Neural progenitor cell (in vitro differentiated cells): ENCODE measurements around the gene CTSH. TPM values are rescaled to one million over a fixed set of nuclear protein-coding genes. Genes with fewer than 3 reads are reported as not detected.

ENCODE experiments used
- DNase-seq: peaks from one replicate; pipeline ENCODE4 v3.0.0-alpha.2; 2016; ENCODE audit warnings: low spot score
- H2AFZ ChIP-seq: fragments of 200-600 bp; sonication (generic); replicated peaks from 2 replicates; pipeline ENCODE4 v1.6.1; 2016; ENCODE audit warnings: antibody characterized with exemption
- H3F3A ChIP-seq: fragments of 200-600 bp; sonication (generic); 2 replicates; pipeline ENCODE4 v1.6.1; 2016; ENCODE audit warnings: antibody characterized with exemption, low read depth
- H3K27ac ChIP-seq: fragments of 200-600 bp; sonication (generic); 2 replicates; pipeline ENCODE4 v1.5.1; 2016; ENCODE audit warnings: mild to moderate bottlenecking
- H3K27me3 ChIP-seq: fragments of 200-600 bp; sonication (generic); 2 replicates; pipeline ENCODE4 v1.6.1; 2016; ENCODE audit warnings: mild to moderate bottlenecking, moderate library complexity
- H3K36me3 ChIP-seq: fragments of 200-600 bp; sonication (generic); 2 replicates; pipeline ENCODE4 v1.5.1; 2016
- H3K4me1 ChIP-seq: fragments of 200-600 bp; sonication (generic); 2 replicates; pipeline ENCODE4 v1.6.1; 2016; ENCODE audit warnings: mixed run types
- H3K4me2 ChIP-seq: fragments of 200-600 bp; sonication (generic); 2 replicates; pipeline ENCODE4 v1.6.1; 2016
- H3K4me3 ChIP-seq: fragments of 200-600 bp; sonication (generic); 2 replicates; pipeline ENCODE4 v1.5.1; 2016
- H3K79me2 ChIP-seq: fragments of 200-600 bp; sonication (generic); 2 replicates; pipeline ENCODE4 v1.6.1; 2016; ENCODE audit warnings: low read depth
- H3K9ac ChIP-seq: fragments of 200-600 bp; sonication (generic); 2 replicates; pipeline ENCODE4 v1.6.1; 2016
- H3K9me3 ChIP-seq: fragments of 200-600 bp; sonication (generic); 2 replicates; pipeline ENCODE4 v1.5.1; 2016; ENCODE audit warnings: low read depth
- H4K20me1 ChIP-seq: fragments of 200-600 bp; sonication (generic); 2 replicates; pipeline ENCODE4 v1.6.1; 2016; ENCODE audit warnings: low read depth
- H3K27ac Mint-ChIP-seq: 3 replicates; pipeline ENCODE4 v1.8.0; 2021; ENCODE audit warnings: mixed read lengths
- H3K27me3 Mint-ChIP-seq: 2 replicates; pipeline ENCODE4 v1.8.0; 2022; ENCODE audit warnings: low read depth, mild to moderate bottlenecking, inconsistent platforms, moderate library complexity, mixed read lengths; ENCODE audit not compliant: insufficient read depth
- H3K36me3 Mint-ChIP-seq: 3 replicates; pipeline ENCODE4 v1.8.0; 2021; ENCODE audit warnings: mixed read lengths
- H3K4me1 Mint-ChIP-seq: 3 replicates; pipeline ENCODE4 v1.8.0; 2021; ENCODE audit warnings: mixed read lengths
- H3K4me3 Mint-ChIP-seq: 3 replicates; pipeline ENCODE4 v1.8.0; 2021; ENCODE audit warnings: mild to moderate bottlenecking, moderate library complexity, mixed read lengths
- H3K9me3 Mint-ChIP-seq: 3 replicates; pipeline ENCODE4 v1.8.0; 2020; ENCODE audit warnings: mixed read lengths
- CTCF ChIP-seq: fragments of 200-600 bp; sonication (generic); IDR thresholded peaks from 2 replicates; pipeline ENCODE4 v1.5.1; 2017; ENCODE audit warnings: antibody characterized with exemption, mild to moderate bottlenecking
- EZH2 ChIP-seq: fragments of 200-600 bp; sonication (generic); IDR thresholded peaks from 2 replicates; pipeline ENCODE4 v1.6.1; 2017; ENCODE audit warnings: antibody characterized with exemption, mild to moderate bottlenecking, moderate library complexity
- EZH2phosphoT487 ChIP-seq: fragments of 200-600 bp; sonication (generic); IDR thresholded peaks from 2 replicates; pipeline ENCODE4 v1.6.1; 2017; ENCODE audit warnings: antibody characterized with exemption
- total RNA-seq: library from RNA; depleted of rRNA; stranded (reverse); fragments of >200 nt; gene quantifications from 2 replicates; pipeline ENCODE4 v1.2.3, GENCODE V29; 2015; ENCODE audit warnings: low replicate concordance

Gene CTSH
- total RNA-seq, 1 donor from 2014 or later: 3.5 TPM

GRCh38 chr15:78875107-78875914, 69.5 kb downstream of the CTSH start:
- Histone ChIP-seq H4K20me1 (peaks cover 67% of the 10 kb centered on the region), H3K4me1 (peaks cover 59% of the 10 kb centered on the region), H3K9me3 (no peaks in the 10 kb centered on the region), H2AFZ (no peak overlapping the region), H3K9ac (peak overlapping the region; percentile 33), H3K4me2 (peak overlapping the region; percentile 81), H3K27me3 (no peaks in the 10 kb centered on the region), H3K36me3 (peaks cover 3% of the 10 kb centered on the region), H3F3A (peaks cover 29% of the 10 kb centered on the region), H3K27ac (no peak overlapping the region), H3K4me3 (peak overlapping the region; percentile 92), H3K79me2 (peaks cover 79% of the 10 kb centered on the region)
- Mint-ChIP-seq H3K36me3 (peaks cover 12% of the 10 kb centered on the region), H3K27ac (no peak overlapping the region), H3K4me3 (peak overlapping the region; percentile 99), H3K9me3 (no peaks in the 10 kb centered on the region), H3K27me3 (peaks cover 16% of the 10 kb centered on the region), H3K4me1 (peaks cover 42% of the 10 kb centered on the region)
- DNase-seq: no peak
- TF ChIP-seq EZH2phosphoT487 (no peak), CTCF (no peak), EZH2 (no peak)

- peaks cover 12% of the 10 kb centered on the region for H3K36me3 Mint-ChIP-seq
- TF ChIP-seq EZH2: no peak
- no peak for TF ChIP-seq CTCF
- no peak for TF ChIP-seq EZH2phosphoT487
- Histone ChIP-seq H3K27ac (peak overlapping the region; percentile 100), H3K4me3 (peak overlapping the region; percentile 92), H3K9me3 (no peaks in the 10 kb centered on the region), H3K79me2 (peaks cover 67% of the 10 kb centered on the region), H3K4me1 (peaks cover 48% of the 10 kb centered on the region), H3F3A (peaks cover 29% of the 10 kb centered on the region), H4K20me1 (peaks cover 55% of the 10 kb centered on the region), H2AFZ (no peak overlapping the region), H3K36me3 (no peaks in the 10 kb centered on the region), H3K4me2 (peak overlapping the region; percentile 81), H3K27me3 (no peaks in the 10 kb centered on the region), H3K9ac (peak overlapping the region; percentile 77)
- peak overlapping the region; percentile 99 for H3K4me3 Mint-ChIP-seq
- H3K27ac Mint-ChIP-seq: peak overlapping the region; percentile 100
- peak; percentile 32 for DNase-seq
- H3K9me3 Mint-ChIP-seq: no peaks in the 10 kb centered on the region
- peaks cover 38% of the 10 kb centered on the region for H3K4me1 Mint-ChIP-seq
- H3K27me3 Mint-ChIP-seq: peaks cover 16% of the 10 kb centered on the region
These were observed 70.8 kb downstream of the CTSH start for GRCh38 chr15:78873793-78874765.

GRCh38 chr15:78872972-78873792, 71.7 kb downstream of the CTSH start:
- Histone ChIP-seq H3K27ac (peak overlapping the region; percentile 100), H4K20me1 (peaks cover 46% of the 10 kb centered on the region), H3K4me3 (peak overlapping the region; percentile 92), H3K27me3 (no peaks in the 10 kb centered on the region), H2AFZ (peak overlapping the region; percentile 84), H3K9me3 (no peaks in the 10 kb centered on the region), H3K4me1 (peaks cover 40% of the 10 kb centered on the region), H3K4me2 (peak overlapping the region; percentile 81), H3K79me2 (peaks cover 58% of the 10 kb centered on the region), H3K9ac (peak overlapping the region; percentile 100), H3K36me3 (no peaks in the 10 kb centered on the region), H3F3A (peaks cover 26% of the 10 kb centered on the region)
- H3K36me3 Mint-ChIP-seq: peaks cover 12% of the 10 kb centered on the region
- DNase-seq: peak; percentile 98
- H3K9me3 Mint-ChIP-seq: no peaks in the 10 kb centered on the region
- peak overlapping the region; percentile 100 for H3K27ac Mint-ChIP-seq
- H3K27me3 Mint-ChIP-seq: peaks cover 16% of the 10 kb centered on the region
- peaks cover 34% of the 10 kb centered on the region for H3K4me1 Mint-ChIP-seq
- TF ChIP-seq CTCF (peak; percentile 69), EZH2 (no peak)
- H3K4me3 Mint-ChIP-seq: peak overlapping the region; percentile 99
